Smooth muscle cell of the brain vasculature (primary cell): Measurements from ENCODE around the gene CNEP1R1.

Experiments used
- DNase-seq: peaks from one replicate; pipeline ENCODE4 v3.0.0-alpha.2; 2012; ENCODE audit warnings: low read depth, low spot score

The CNEP1R1 gene

GRCh38 chr16:50017553-50017952, 7.5 kb upstream of the CNEP1R1 start:
- no peak for DNase-seq

- DNase-seq: no peak
These were observed 3.5 kb upstream of the CNEP1R1 start for GRCh38 chr16:50021544-50021943.

- no peak for DNase-seq
These were observed 1.4 kb upstream of the CNEP1R1 start for GRCh38 chr16:50023641-50024040.

- DNase-seq: no peak
These were observed 818 bp upstream of the CNEP1R1 start for GRCh38 chr16:50024207-50024606.

GRCh38 chr16:50025537-50025931, 509 bp downstream of the CNEP1R1 start:
- DNase-seq: no peak

GRCh38 chr16:50027829-50028228, 2.8 kb downstream of the CNEP1R1 start:
- DNase-seq: no peak

GRCh38 chr16:50035468-50035992, 10.5 kb downstream of the CNEP1R1 start:
- DNase-seq: no peak

- no peak for DNase-seq
These were observed 11.4 kb downstream of the CNEP1R1 start for GRCh38 chr16:50036426-50036825.

- DNase-seq: no peak
These were observed 12.7 kb downstream of the CNEP1R1 start for GRCh38 chr16:50037662-50038220.

GRCh38 chr16:50038286-50038685, 13.3 kb downstream of the CNEP1R1 start:
- no peak for DNase-seq

- DNase-seq: no peak
These were observed 13.9 kb downstream of the CNEP1R1 start for GRCh38 chr16:50038756-50039529.

GRCh38 chr16:50040018-50040417, 15.0 kb downstream of the CNEP1R1 start:
- DNase-seq: no peak

- no peak for DNase-seq
These were observed 15.7 kb downstream of the CNEP1R1 start for GRCh38 chr16:50040710-50041109.

GRCh38 chr16:50043358-50043757, 18.3 kb downstream of the CNEP1R1 start:
- no peak for DNase-seq

- DNase-seq: no peak
These were observed 20.4 kb downstream of the CNEP1R1 start for GRCh38 chr16:50045412-50045811.

GRCh38 chr16:50046853-50047252, 21.8 kb downstream of the CNEP1R1 start:
- no peak for DNase-seq

GRCh38 chr16:50047864-50048263, 22.8 kb downstream of the CNEP1R1 start:
- DNase-seq: no peak

- DNase-seq: no peak
These were observed 25.8 kb downstream of the CNEP1R1 start for GRCh38 chr16:50050802-50051201.

- no peak for DNase-seq
These were observed 31.2 kb downstream of the CNEP1R1 start for GRCh38 chr16:50056226-50056625.

- no peak for DNase-seq
These were observed 33.2 kb downstream of the CNEP1R1 start for GRCh38 chr16:50058091-50058771.

- no peak for DNase-seq
These were observed 34.1 kb downstream of the CNEP1R1 start for GRCh38 chr16:50059111-50059510.

- DNase-seq: no peak
These were observed 34.6 kb downstream of the CNEP1R1 start for GRCh38 chr16:50059669-50060068.

GRCh38 chr16:50061326-50061725, 36.3 kb downstream of the CNEP1R1 start:
- no peak for DNase-seq
